H1 (cell line): ENCODE measurements around the gene PKDREJ. TPM values are rescaled to one million over a fixed set of nuclear protein-coding genes. Genes with fewer than 3 reads are reported as not detected.

Experiments used
- CTCF ChIA-PET: fragments of 300-600 bp; sonication (Branson Sonifier 250); formaldehyde crosslinking; loops from one replicate; lab custom pipeline; 2021; ENCODE audit not compliant: partially characterized antibody; lab: Charles Lee
- POLR2A ChIA-PET: fragments of 300-600 bp; sonication (Branson Sonifier 250); formaldehyde crosslinking; loops from one replicate; lab custom pipeline; 2021; ENCODE audit warnings: inconsistent platforms; ENCODE audit not compliant: partially characterized antibody; lab: Charles Lee
- DNase-seq, 2 experiments: peaks; one replicate each; pipeline versions ENCODE4 v3.0.0 to v3.0.0-alpha.2; 2010 to 2022; ENCODE audit warnings: low spot score in 2 of 2, low read depth in 1 of 2, mixed read lengths in 1 of 2
- FAIRE-seq: peaks from 2 replicates; lab custom pipeline; 2011; peaks lifted over from hg19 to GRCh38; lab: Jason Lieb, UNC
- H2AFZ ChIP-seq: 2 replicates; pipeline ENCODE4 v1.8.1; 2012; ENCODE audit warnings: low read length, inconsistent platforms
- H2AK5ac ChIP-seq: 2 replicates; pipeline ENCODE4 v1.6.1; 2013; ENCODE audit warnings: low read depth, low read length
- H2BK120ac ChIP-seq: replicated peaks from 2 replicates; pipeline ENCODE3; 2013; ENCODE audit warnings: low read depth, low read length, inconsistent platforms
- H2BK12ac ChIP-seq: 2 replicates; pipeline ENCODE4 v1.6.1; 2013; ENCODE audit warnings: low read depth, low read length
- H2BK15ac ChIP-seq: 2 replicates; pipeline ENCODE4 v1.6.1; 2013; ENCODE audit warnings: low read length
- H2BK20ac ChIP-seq: 2 replicates; pipeline ENCODE4 v1.6.1; 2013; ENCODE audit warnings: low read length
- H2BK5ac ChIP-seq: 2 replicates; pipeline ENCODE4 v1.6.1; 2013; ENCODE audit warnings: low read depth, low read length
- H3K14ac ChIP-seq: 2 replicates; pipeline ENCODE4 v1.6.1; 2013; ENCODE audit warnings: inconsistent platforms; ENCODE audit not compliant: insufficient read length
- H3K18ac ChIP-seq: 2 replicates; pipeline ENCODE4 v1.6.1; 2013; ENCODE audit warnings: low read length; ENCODE audit errors: extremely low read depth
- H3K23ac ChIP-seq: 2 replicates; pipeline ENCODE4 v1.6.1; 2013; ENCODE audit warnings: inconsistent platforms; ENCODE audit not compliant: insufficient read length
- H3K23me2 ChIP-seq: 2 replicates; pipeline ENCODE4 v1.6.1; 2013; ENCODE audit warnings: low read depth, low read length
- H3K27ac ChIP-seq: 2 replicates; pipeline ENCODE4 v1.6.1; 2011; ENCODE audit warnings: low read depth, low read length, inconsistent platforms
- H3K27me3 ChIP-seq, 4 experiments: replicated peaks in 1 of 4; 1 replicate in 1 of 4; 2 replicates in 3 of 4; pipeline versions ENCODE4 v1.6.1 to v1.8.1; 2011 to 2013; ENCODE audit warnings: low read length in 3 of 4, mild to moderate bottlenecking in 3 of 4, inconsistent platforms in 2 of 4, mixed read lengths in 2 of 4, moderate library complexity in 1 of 4; ENCODE audit not compliant: control insufficient read depth in 3 of 4, insufficient read depth in 3 of 4; ENCODE audit errors: extremely low read depth in 1 of 4
- H3K36me3 ChIP-seq, 4 experiments: 2 replicates each; pipeline versions ENCODE4 v1.6.1 to v1.8.1; 2011 to 2013; ENCODE audit warnings: mild to moderate bottlenecking in 4 of 4, low read length in 3 of 4, moderate library complexity in 2 of 4, control low read depth in 1 of 4, inconsistent platforms in 1 of 4; ENCODE audit not compliant: insufficient read depth in 4 of 4, control insufficient read depth in 2 of 4
- H3K4ac ChIP-seq: replicated peaks from 2 replicates; pipeline ENCODE3; 2013; ENCODE audit warnings: low read length, low read depth, mixed read lengths, inconsistent platforms; ENCODE audit not compliant: insufficient read length
- H3K4me1 ChIP-seq, 4 experiments: replicated peaks in 1 of 4; 1 replicate in 1 of 4; 2 replicates in 3 of 4; pipeline versions ENCODE4 v1.6.1 to v1.8.1; 2011 to 2013; ENCODE audit warnings: low read length in 3 of 4, inconsistent platforms in 2 of 4, mixed read lengths in 1 of 4; ENCODE audit not compliant: insufficient read depth in 4 of 4, control insufficient read depth in 3 of 4
- H3K4me2 ChIP-seq, 2 experiments: 2 replicates each; pipeline versions ENCODE4 v1.6.1 to v1.8.1; 2011 to 2013; ENCODE audit warnings: low read depth in 2 of 2, low read length in 2 of 2, control low read depth in 1 of 2, inconsistent platforms in 1 of 2, mild to moderate bottlenecking in 1 of 2; ENCODE audit not compliant: insufficient read depth in 1 of 2
- H3K4me3 ChIP-seq, 4 experiments: fragments of 200-600, 300-600 bp in 1 of 4; sonication (generic), shearing (Covaris generic), sonication (Bioruptor Twin) in 1 of 4; 2 replicates each; pipeline versions ENCODE4 v1.5.1 to v1.8.1; 2011 to 2016; ENCODE audit warnings: low read length in 4 of 4, low read depth in 3 of 4, control low read depth in 2 of 4, inconsistent platforms in 2 of 4, mild to moderate bottlenecking in 2 of 4, mixed read lengths in 1 of 4, moderate library complexity in 1 of 4; ENCODE audit not compliant: insufficient read depth in 2 of 4; ENCODE audit errors: extremely low read depth in 1 of 4
- H3K56ac ChIP-seq: replicated peaks from 2 replicates; pipeline ENCODE3; 2013; ENCODE audit warnings: low read depth, mild to moderate bottlenecking, mixed read lengths, low read length, inconsistent platforms; ENCODE audit not compliant: insufficient read length
- H3K79me1 ChIP-seq: 2 replicates; pipeline ENCODE4 v1.6.1; 2013; ENCODE audit warnings: low read depth, low read length, control low read depth
- H3K79me2 ChIP-seq, 2 experiments: 2 replicates each; pipeline versions ENCODE4 v1.6.1 to v1.8.1; 2012 to 2013; ENCODE audit warnings: low read length in 2 of 2, mild to moderate bottlenecking in 2 of 2, inconsistent platforms in 1 of 2; ENCODE audit not compliant: insufficient read depth in 2 of 2, control insufficient read depth in 1 of 2
- H3K9ac ChIP-seq, 4 experiments: replicated peaks in 1 of 4; 1 replicate in 1 of 4; 2 replicates in 3 of 4; pipeline versions ENCODE4 v1.6.1 to v1.8.1; 2011 to 2013; ENCODE audit warnings: low read depth in 3 of 4, low read length in 3 of 4, control low read depth in 2 of 4, mild to moderate bottlenecking in 2 of 4, moderate library complexity in 2 of 4, inconsistent platforms in 1 of 4; ENCODE audit errors: extremely low read depth in 1 of 4
- H3K9me3 ChIP-seq, 2 experiments: 2 replicates each; pipeline versions ENCODE4 v1.6.1 to v1.8.1; 2012 to 2013; ENCODE audit warnings: mild to moderate bottlenecking in 2 of 2, moderate library complexity in 2 of 2, control low read depth in 1 of 2, inconsistent platforms in 1 of 2, low read depth in 1 of 2, low read length in 1 of 2, mixed read lengths in 1 of 2; ENCODE audit not compliant: insufficient read depth in 2 of 2
- H4K20me1 ChIP-seq, 2 experiments: replicated peaks in 1 of 2; 2 replicates each; pipeline versions ENCODE3 to v1.8.1; 2011 to 2013; ENCODE audit warnings: inconsistent platforms in 2 of 2, low read length in 2 of 2, mild to moderate bottlenecking in 1 of 2; ENCODE audit not compliant: insufficient read depth in 2 of 2, control insufficient read depth in 1 of 2
- H4K5ac ChIP-seq: 2 replicates; pipeline ENCODE4 v1.6.1; 2013; ENCODE audit warnings: low read length, low read depth, mixed read lengths, inconsistent platforms; ENCODE audit not compliant: insufficient read length
- H4K8ac ChIP-seq: 2 replicates; pipeline ENCODE4 v1.8.0; 2013; ENCODE audit warnings: mild to moderate bottlenecking, moderate library complexity, low read length, inconsistent platforms; ENCODE audit not compliant: insufficient read depth; ENCODE audit errors: extremely low read depth
- H4K91ac ChIP-seq: replicated peaks from 2 replicates; pipeline ENCODE3; 2013; ENCODE audit warnings: low read length, mixed read lengths, inconsistent platforms; ENCODE audit not compliant: insufficient read length
- BRCA1 ChIP-seq: IDR thresholded peaks from 2 replicates; pipeline ENCODE4 v1.6.1; 2012; ENCODE audit warnings: low read depth, low read length, improper control_type of control experiment
- CREB1 ChIP-seq: IDR thresholded peaks from 2 replicates; pipeline ENCODE4 v1.6.1; 2012; ENCODE audit warnings: inconsistent platforms
- CTCF ChIP-seq, 3 experiments: IDR thresholded peaks; 1 replicate in 2 of 3; 2 replicates in 1 of 3; pipeline versions ENCODE4 v1.5.1 to v1.6.1; 2011; ENCODE audit warnings: low read length in 3 of 3, mild to moderate bottlenecking in 3 of 3, inconsistent platforms in 2 of 3, low read depth in 1 of 3, moderate library complexity in 1 of 3; ENCODE audit not compliant: insufficient read depth in 1 of 3; ENCODE audit errors: control extremely low read depth in 1 of 3
- EGR1 ChIP-seq: IDR thresholded peaks from 2 replicates; pipeline ENCODE4 v1.6.1; 2011; ENCODE audit warnings: low read depth, low read length, borderline replicate concordance
- EP300 ChIP-seq, 2 experiments: IDR thresholded peaks; 1 replicate in 1 of 2; 2 replicates in 1 of 2; pipeline ENCODE4 v1.6.1; 2011 to 2012; ENCODE audit warnings: low read depth in 2 of 2, low read length in 2 of 2, mild to moderate bottlenecking in 2 of 2, borderline replicate concordance in 1 of 2, inconsistent platforms in 1 of 2, moderate library complexity in 1 of 2
- JUN ChIP-seq: IDR thresholded peaks from 2 replicates; pipeline ENCODE4 v1.6.1; 2011; ENCODE audit warnings: low read depth, mild to moderate bottlenecking, improper control_type of control experiment, low read length
- JUND ChIP-seq: IDR thresholded peaks from 2 replicates; pipeline ENCODE4 v1.6.1; 2011; ENCODE audit warnings: mild to moderate bottlenecking, improper control_type of control experiment, low read length
- NRF1 ChIP-seq: IDR thresholded peaks from 2 replicates; pipeline ENCODE4 v1.6.1; 2011; ENCODE audit warnings: mild to moderate bottlenecking, low read depth, low read length, improper control_type of control experiment
- TEAD4 ChIP-seq: IDR thresholded peaks from 2 replicates; pipeline ENCODE4 v1.6.1; 2012; ENCODE audit warnings: low read depth, low read length, inconsistent platforms, mixed read lengths
- WGBS, 2 experiments: shearing (Covaris generic) in 1 of 2; methylation state at CpG; one replicate each; pipeline versions ENCODE4 v1.1.6 to v1.1.7; 2013 to 2015; ENCODE audit warnings: low lambda C conversion rate in 2 of 2, mixed read lengths in 2 of 2, inconsistent platforms in 1 of 2, low coverage in 1 of 2, missing lambda C conversion rate in 1 of 2; ENCODE audit not compliant: insufficient replicate concordance in 2 of 2, insufficient coverage in 1 of 2, insufficient read length in 1 of 2; ENCODE audit errors: extremely low coverage in 1 of 2, missing lambda C conversion rate in 1 of 2; 5-methylcytosine and 5-hydroxymethylcytosine counted together
- polyA plus RNA-seq, 7 experiments: library from polyadenylated mRNA; depleted of rRNA in 3 of 7; stranded (reverse) in 5 of 7; unstranded in 2 of 7; fragments of >200 nt in 5 of 7; fragments of 200-250 nt in 2 of 7; gene quantifications; 1 replicate in 5 of 7; 2 replicates in 1 of 7; 4 replicates in 1 of 7; pipeline versions ENCODE4 v1.2.1 to v1.2.3, GENCODE V29; 2011 to 2013; ENCODE audit warnings: missing spikeins in 2 of 7, mixed read lengths in 2 of 7
- total RNA-seq: library from RNA; stranded (reverse); fragmentation: NEBNext Ultra II Directional; extraction: Animal tissue kit (Norgen Biotek cat#: 25700); gene quantifications from 2 replicates; pipeline ENCODE4 v1.2.1, GENCODE V29; 2021
- TF ChIP-seq, protein P1 (sequence below): IDR thresholded peaks from 2 replicates; pipeline ENCODE4 v1.6.1; 2012; ENCODE audit warnings: inconsistent platforms
- TF ChIP-seq, protein P2 (sequence below): IDR thresholded peaks from 2 replicates; pipeline ENCODE4 v1.6.1; 2011; ENCODE audit warnings: low read length, improper control_type of control experiment

The PKDREJ gene
- total and polyA plus RNA-seq, 2 of the 8 experiments (the other 6 are each of a cell fraction or from before 2014, with no cell fraction given) = 0.02 to 0.04 TPM

DNA sequence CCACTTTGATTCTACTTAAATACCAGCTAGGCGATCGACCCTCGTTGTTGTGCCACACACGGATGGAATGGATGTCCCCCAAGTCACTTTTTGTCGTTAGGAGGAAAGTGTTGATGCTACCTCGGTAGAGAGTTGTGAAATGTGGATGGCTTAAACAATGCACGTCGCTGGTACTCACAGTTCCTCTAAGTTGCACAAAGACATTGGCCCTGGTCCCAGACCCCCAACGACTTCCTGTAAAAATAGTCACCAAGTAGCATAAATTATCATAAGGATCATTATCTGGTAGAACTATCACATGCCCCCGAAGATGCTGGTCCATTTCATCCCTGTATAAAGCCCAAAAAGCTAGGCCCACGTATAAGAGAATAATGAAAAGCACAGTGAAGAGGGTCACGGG is 3.8 kb downstream of the PKDREJ start:
- H2AFZ ChIP-seq = no peak overlapping the region
- H3K4me3 ChIP-seq = no peak overlapping the region
- H4K91ac ChIP-seq = no peak overlapping the region
- H2AK5ac ChIP-seq = no peak overlapping the region
- FAIRE-seq (no peak), DNase-seq (no peak)
- H3K23me2 ChIP-seq = no peaks in the 10 kb centered on the region; the same call in 1 of the 2 replicates
- ChIA-PET POLR2A (no interaction called here), CTCF (interaction anchor here (0.7 to 1.6 kb wide), 3 partner anchors 9 to 111 kb away, joined by 3 to 6 read pairs (median 3); partner anchors contain the start of gene CDPF1)
- H3K4ac ChIP-seq = no peak overlapping the region
- no peak overlapping the region for H2BK12ac ChIP-seq
- peaks cover 0 to 4% of the 10 kb centered on the region in 2 experiments; a peak in 2 of 4 replicates for H3K9me3 ChIP-seq
- H3K79me2 ChIP-seq = no peaks in the 10 kb centered on the region
- H3K23ac ChIP-seq = no peak overlapping the region
- H3K56ac ChIP-seq = no peak overlapping the region
- WGBS, 2 experiments = 83% methylated on average over 12 of the region's 12 CpGs; no CpG with 5 or more reads in 1 of the 2 experiments
- H3K4me1 ChIP-seq = no peaks in the 10 kb centered on the region
- peaks cover 18 to 58% (median 34%) of the 10 kb centered on the region in 4 experiments for H3K27me3 ChIP-seq
- no peak overlapping the region for H2BK20ac ChIP-seq
- no peaks in the 10 kb centered on the region for H3K36me3 ChIP-seq
- H3K14ac ChIP-seq = no peak overlapping the region
- no peaks in the 10 kb centered on the region for H4K20me1 ChIP-seq
- no peak overlapping the region for H3K4me2 ChIP-seq
- H2BK15ac ChIP-seq = no peak overlapping the region
- no peak overlapping the region for H3K27ac ChIP-seq
- H2BK5ac ChIP-seq = no peak overlapping the region
- H4K5ac ChIP-seq = no peak overlapping the region
- no peak overlapping the region for H4K8ac ChIP-seq
- H3K79me1 ChIP-seq = no peaks in the 10 kb centered on the region
- no peak overlapping the region for H3K9ac ChIP-seq
- H2BK120ac ChIP-seq = no peak overlapping the region
- H3K18ac ChIP-seq = no peak overlapping the region
- TF ChIP-seq CTCF (IDR thresholded peaks at IDR 0.05; ENCODE audit: control extremely low read depth in 1 of 3, insufficient read depth in 1 of 3, low read depth in 1 of 3, low read length in 3 of 3) (no peak), EGR1 (no peak), BRCA1 (no peak), JUN (no peak), CREB1 (no peak), NRF1 (no peak), JUND (no peak), TEAD4 (no peak), EP300 (IDR thresholded peaks at IDR 0.05; ENCODE audit: borderline replicate concordance in 1 of 2, low read depth in 2 of 2, low read length in 2 of 2) (no peak)
- TF ChIP-seq, protein P1, sequence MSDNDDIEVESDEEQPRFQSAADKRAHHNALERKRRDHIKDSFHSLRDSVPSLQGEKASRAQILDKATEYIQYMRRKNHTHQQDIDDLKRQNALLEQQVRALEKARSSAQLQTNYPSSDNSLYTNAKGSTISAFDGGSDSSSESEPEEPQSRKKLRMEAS = no peak
- TF ChIP-seq, protein P2, sequence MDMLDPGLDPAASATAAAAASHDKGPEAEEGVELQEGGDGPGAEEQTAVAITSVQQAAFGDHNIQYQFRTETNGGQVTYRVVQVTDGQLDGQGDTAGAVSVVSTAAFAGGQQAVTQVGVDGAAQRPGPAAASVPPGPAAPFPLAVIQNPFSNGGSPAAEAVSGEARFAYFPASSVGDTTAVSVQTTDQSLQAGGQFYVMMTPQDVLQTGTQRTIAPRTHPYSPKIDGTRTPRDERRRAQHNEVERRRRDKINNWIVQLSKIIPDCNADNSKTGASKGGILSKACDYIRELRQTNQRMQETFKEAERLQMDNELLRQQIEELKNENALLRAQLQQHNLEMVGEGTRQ = no peak
